ENCODE results near the gene MECR. TPM values are rescaled to one million over a fixed set of nuclear protein-coding genes. Genes with fewer than 3 reads are reported as not detected.

Gene MECR
- polyA plus RNA-seq, 1 donor (not counting 4 experiments of a cell fraction or from before 2014, with no cell fraction given), result 20.7 TPM

DNA sequence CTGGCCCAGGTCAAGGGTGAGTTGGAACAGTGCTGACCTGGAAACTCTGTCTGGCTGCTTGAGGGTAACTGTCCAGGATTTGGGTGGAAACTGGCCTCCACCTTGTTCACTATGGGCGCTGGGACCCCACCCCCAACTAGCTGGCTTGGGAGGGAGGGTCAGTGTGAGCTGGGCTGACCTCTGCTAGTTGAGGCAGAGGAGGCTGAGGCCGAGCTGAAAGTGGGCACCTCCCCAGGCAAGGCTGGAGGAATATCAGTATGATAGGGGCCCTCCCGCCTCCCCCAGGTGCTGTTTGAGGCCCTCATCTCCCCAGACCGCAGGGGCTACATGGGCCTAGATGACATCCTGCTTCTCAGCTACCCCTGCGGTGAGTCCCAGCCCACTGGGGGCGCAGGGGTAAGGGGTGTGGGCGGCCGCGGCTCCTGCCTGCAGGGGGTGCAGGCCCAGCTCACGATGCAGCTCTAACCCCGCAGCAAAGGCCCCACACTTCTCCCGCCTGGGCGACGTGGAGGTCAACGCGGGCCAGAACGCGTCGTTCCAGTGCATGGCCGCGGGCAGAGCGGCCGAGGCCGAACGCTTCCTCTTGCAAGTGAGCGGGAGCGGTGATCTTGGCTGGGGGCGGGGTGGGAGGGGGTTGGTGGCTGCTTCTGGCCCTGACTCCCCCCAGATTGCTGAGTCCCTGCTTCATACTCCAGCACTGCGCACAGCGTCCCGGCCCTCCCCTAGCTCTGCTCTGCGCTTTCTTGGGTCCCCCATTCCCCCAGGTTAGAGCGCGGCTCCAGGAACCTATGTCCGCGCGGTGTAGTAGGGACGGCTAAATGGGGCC is 28.5 kb upstream of the MECR start:
- H3K4me3 ChIP-seq (ENCODE audit: control insufficient read depth in 2 of 3, extremely low read depth in 1 of 3, insufficient read depth in 2 of 3, low read depth in 1 of 3, low read length in 3 of 3), result peak overlapping the region; percentile 41 to 51 (median 49)
- H4K20me1 ChIP-seq (ENCODE audit: control insufficient read depth, extremely low read depth, insufficient read depth, low read length), result no peaks in the 10 kb centered on the region
- H2AFZ ChIP-seq (ENCODE audit: control insufficient read depth, low read length), result peak overlapping the region; percentile 43

DNA sequence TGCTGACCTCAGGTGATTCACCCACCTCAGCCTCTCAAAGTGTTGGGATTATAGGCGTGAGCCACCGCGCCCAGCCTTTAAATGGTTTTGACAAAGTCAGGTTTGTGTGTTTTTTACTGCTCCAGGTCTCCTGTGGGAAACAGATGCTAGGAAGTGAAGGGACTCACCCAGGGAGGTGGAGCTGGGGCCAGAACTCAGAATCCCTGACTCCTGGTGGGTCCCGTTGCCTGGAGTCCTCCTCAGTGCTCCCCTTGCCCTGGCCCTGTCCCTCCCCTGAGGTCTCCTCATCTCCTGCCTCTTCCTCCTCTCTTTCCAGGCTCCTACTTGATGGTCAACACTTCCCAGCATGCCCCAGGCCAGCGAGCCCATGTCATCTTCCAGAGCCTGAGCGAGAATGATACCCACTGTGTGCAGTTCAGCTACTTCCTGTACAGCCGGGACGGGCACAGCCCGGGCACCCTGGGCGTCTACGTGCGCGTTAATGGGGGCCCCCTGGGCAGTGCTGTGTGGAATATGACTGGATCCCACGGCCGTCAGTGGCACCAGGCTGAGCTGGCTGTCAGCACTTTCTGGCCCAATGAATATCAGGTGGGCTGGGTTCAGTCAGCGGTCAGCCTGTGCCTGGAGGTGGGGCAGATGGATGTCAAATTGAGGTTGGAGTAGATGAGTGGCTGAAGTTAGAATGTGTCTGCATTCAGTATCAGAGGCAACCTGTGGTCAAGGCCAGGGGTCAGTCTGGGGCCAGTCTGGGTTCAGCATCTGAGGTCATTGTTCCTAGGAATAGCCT is 27.6 kb upstream of the MECR start:
- no peak for TF ChIP-seq EZH2 (IDR thresholded peaks at IDR 0.05; ENCODE audit: low read length)
- TF ChIP-seq, protein P1, sequence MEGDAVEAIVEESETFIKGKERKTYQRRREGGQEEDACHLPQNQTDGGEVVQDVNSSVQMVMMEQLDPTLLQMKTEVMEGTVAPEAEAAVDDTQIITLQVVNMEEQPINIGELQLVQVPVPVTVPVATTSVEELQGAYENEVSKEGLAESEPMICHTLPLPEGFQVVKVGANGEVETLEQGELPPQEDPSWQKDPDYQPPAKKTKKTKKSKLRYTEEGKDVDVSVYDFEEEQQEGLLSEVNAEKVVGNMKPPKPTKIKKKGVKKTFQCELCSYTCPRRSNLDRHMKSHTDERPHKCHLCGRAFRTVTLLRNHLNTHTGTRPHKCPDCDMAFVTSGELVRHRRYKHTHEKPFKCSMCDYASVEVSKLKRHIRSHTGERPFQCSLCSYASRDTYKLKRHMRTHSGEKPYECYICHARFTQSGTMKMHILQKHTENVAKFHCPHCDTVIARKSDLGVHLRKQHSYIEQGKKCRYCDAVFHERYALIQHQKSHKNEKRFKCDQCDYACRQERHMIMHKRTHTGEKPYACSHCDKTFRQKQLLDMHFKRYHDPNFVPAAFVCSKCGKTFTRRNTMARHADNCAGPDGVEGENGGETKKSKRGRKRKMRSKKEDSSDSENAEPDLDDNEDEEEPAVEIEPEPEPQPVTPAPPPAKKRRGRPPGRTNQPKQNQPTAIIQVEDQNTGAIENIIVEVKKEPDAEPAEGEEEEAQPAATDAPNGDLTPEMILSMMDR (optimal IDR thresholded peaks at IDR 0.05 in 1 of 3, IDR thresholded peaks at IDR 0.05 in 1 of 3, conservative IDR thresholded peaks at IDR 0.05 in 1 of 3; ENCODE audit: extremely low read depth in 1 of 3, insufficient read depth in 2 of 3, low read length in 3 of 3), result no peak
- Histone ChIP-seq H3K9me1 (ENCODE audit: control insufficient read depth, extremely low read depth, insufficient read depth, low read length) (no peaks in the 10 kb centered on the region), H3K36me3 (ENCODE audit: control insufficient read depth in 2 of 2, extremely low read depth in 1 of 2, insufficient read depth in 2 of 2, low read length in 2 of 2) (no peaks in the 10 kb centered on the region), H3K79me2 (ENCODE audit: control insufficient read depth, insufficient read depth, low read length) (no peaks in the 10 kb centered on the region), H3K4me3 (ENCODE audit: control insufficient read depth in 2 of 3, extremely low read depth in 1 of 3, insufficient read depth in 2 of 3, low read depth in 1 of 3, low read length in 3 of 3) (no peak overlapping the region), H3K9ac (ENCODE audit: control insufficient read depth, extremely low read depth, insufficient read depth, low read length) (no peak overlapping the region), H3K4me2 (ENCODE audit: control insufficient read depth, extremely low read depth, insufficient read depth, low read depth, low read length) (no peak overlapping the region), H2AFZ (ENCODE audit: control insufficient read depth, low read length) (no peak overlapping the region), H3K9me3 (ENCODE audit: control insufficient read depth, low read depth, low read length) (no peaks in the 10 kb centered on the region), H3K27ac (ENCODE audit: control insufficient read depth, insufficient read depth, low read length) (no peak overlapping the region), H3K4me1 (ENCODE audit: control insufficient read depth, extremely low read depth, insufficient read depth, low read length) (no peaks in the 10 kb centered on the region), H3K27me3 (ENCODE audit: control insufficient read depth, extremely low read depth, insufficient read depth, low read length) (peaks cover 4% of the 10 kb centered on the region), H4K20me1 (ENCODE audit: control insufficient read depth, extremely low read depth, insufficient read depth, low read length) (no peaks in the 10 kb centered on the region)
- no peak for DNase-seq (ENCODE audit: low read depth, low spot score)
- dilution Hi-C loops (cut with MboI; ENCODE audit: extremely low pct_ligation_motif_present, low sequenced_read_pairs), result no loop called here
- no peak for FAIRE-seq

More for the DNA sequence above, 28.5 kb upstream of the MECR start:
- Histone ChIP-seq H3K9me3 (ENCODE audit: control insufficient read depth, low read depth, low read length) (no peaks in the 10 kb centered on the region), H3K27ac (ENCODE audit: control insufficient read depth, insufficient read depth, low read length) (no peak overlapping the region), H3K27me3 (ENCODE audit: control insufficient read depth, extremely low read depth, insufficient read depth, low read length) (peaks cover 4% of the 10 kb centered on the region), H3K79me2 (ENCODE audit: control insufficient read depth, insufficient read depth, low read length) (no peaks in the 10 kb centered on the region), H3K9me1 (ENCODE audit: control insufficient read depth, extremely low read depth, insufficient read depth, low read length) (no peaks in the 10 kb centered on the region), H3K4me2 (ENCODE audit: control insufficient read depth, extremely low read depth, insufficient read depth, low read depth, low read length) (peak overlapping the region; percentile 69), H3K9ac (ENCODE audit: control insufficient read depth, extremely low read depth, insufficient read depth, low read length) (no peak overlapping the region), H3K36me3 (ENCODE audit: control insufficient read depth in 2 of 2, extremely low read depth in 1 of 2, insufficient read depth in 2 of 2, low read length in 2 of 2) (no peaks in the 10 kb centered on the region), H3K4me1 (ENCODE audit: control insufficient read depth, extremely low read depth, insufficient read depth, low read length) (no peaks in the 10 kb centered on the region)
- no peak for FAIRE-seq
- dilution Hi-C loops (cut with MboI; ENCODE audit: extremely low pct_ligation_motif_present, low sequenced_read_pairs), result no loop called here
- DNase-seq (ENCODE audit: low read depth, low spot score), result no peak
- TF ChIP-seq, protein P1 (optimal IDR thresholded peaks at IDR 0.05 in 1 of 3, IDR thresholded peaks at IDR 0.05 in 1 of 3, conservative IDR thresholded peaks at IDR 0.05 in 1 of 3; ENCODE audit: extremely low read depth in 1 of 3, insufficient read depth in 2 of 3, low read length in 3 of 3), result no peak
- TF ChIP-seq EZH2 (IDR thresholded peaks at IDR 0.05; ENCODE audit: low read length), result no peak

All from keratinocyte (primary cell).